Kidney (tissue), 14 donors: ENCODE results near the gene ASTN2. TPM values are rescaled to one million over a fixed set of nuclear protein-coding genes. Genes with fewer than 3 reads are reported as not detected.

Source experiments
- DNase-seq, 5 donors: peaks; one replicate each; pipeline ENCODE4 v3.0.0-alpha.2; 2013 to 2020
- FAIRE-seq: peaks from 2 replicates; lab custom pipeline; 2012; peaks lifted over from hg19 to GRCh38; lab: Jason Lieb, UNC
- H3K27ac ChIP-seq, 2 donors: one replicate each; pipeline ENCODE4 v1.7.0; 2013; ENCODE audit warnings: low read depth in 2 of 2, low read length in 2 of 2, inconsistent platforms in 1 of 2
- H3K27me3 ChIP-seq: one replicate; pipeline ENCODE4 v1.7.1; 2013; ENCODE audit warnings: low read length, inconsistent platforms; ENCODE audit not compliant: control insufficient read depth, insufficient read depth
- H3K36me3 ChIP-seq, 3 donors: one replicate each; pipeline versions ENCODE4 v1.7.0 to v1.7.1; 2013; ENCODE audit warnings: low read length in 3 of 3, control low read depth in 1 of 3, inconsistent platforms in 1 of 3; ENCODE audit not compliant: insufficient read depth in 3 of 3, control insufficient read depth in 2 of 3
- H3K4me1 ChIP-seq, 3 donors: one replicate each; pipeline versions ENCODE4 v1.7.0 to v1.7.1; 2013; ENCODE audit warnings: low read length in 3 of 3, inconsistent platforms in 1 of 3, low read depth in 1 of 3; ENCODE audit not compliant: control insufficient read depth in 2 of 3, insufficient read depth in 2 of 3
- H3K4me3 ChIP-seq, 3 donors: one replicate each; pipeline versions ENCODE4 v1.7.0 to v1.8.1; 2013; ENCODE audit warnings: low read length in 3 of 3, control low read depth in 1 of 3, inconsistent platforms in 1 of 3
- H3K9ac ChIP-seq, 3 donors: one replicate each; pipeline versions ENCODE4 v1.7.0 to v1.7.1; 2013; ENCODE audit warnings: low read length in 3 of 3, control low read depth in 1 of 3, inconsistent platforms in 1 of 3
- H3K9me3 ChIP-seq, 3 donors: one replicate each; pipeline versions ENCODE4 v1.7.0 to v1.7.1; 2013; ENCODE audit warnings: low read length in 3 of 3, control low read depth in 1 of 3, inconsistent platforms in 1 of 3; ENCODE audit not compliant: control insufficient read depth in 2 of 3, insufficient read depth in 1 of 3
- intact Hi-C: fragments of 100-400 bp; cut with DNase I; formaldehyde crosslinking; loops from one replicate; pipeline ENCODE4 v1.11.1; 2022
- polyA plus RNA-seq: library from polyadenylated mRNA; stranded (reverse); fragments of 350-450 nt; fragmentation: Illumina TruSeq; extraction: RNeasy Lipid Tissue Mini Kit (QIAGEN cat#74804); gene quantifications from one replicate; pipeline ENCODE4 v1.2.3, GENCODE V29; 2014; ENCODE audit warnings: low read depth, low replicate concordance; ENCODE audit not compliant: insufficient read depth
- total RNA-seq: library from RNA; stranded (reverse); fragmentation: NEBNext Ultra II Directional; extraction: Animal tissue kit (Norgen Biotek cat#: 25700); gene quantifications from one replicate; pipeline ENCODE4 v1.2.1, GENCODE V29; 2021
- TF ChIP-seq, protein P1 (sequence below): IDR thresholded peaks from 3 replicates; pipeline ENCODE4 v1.5.1; 2012; ENCODE audit warnings: mild to moderate bottlenecking, moderate library complexity, borderline replicate concordance; ENCODE audit not compliant: insufficient read depth; ENCODE audit errors: extremely low read depth
- donor health status: control.
- donor health status: control.
- donor health status: control.
- donor health status: control.
- donor health status: control.
- donor health status: DM: yes; HTN: yes; CAD: no.
- donor health status: Normal renal cell carcinoma (clear cell type).

The ASTN2 gene
- total and polyA plus RNA-seq, 2 donors from 2014 or later: 7.6 to 11.5 TPM

DNA sequence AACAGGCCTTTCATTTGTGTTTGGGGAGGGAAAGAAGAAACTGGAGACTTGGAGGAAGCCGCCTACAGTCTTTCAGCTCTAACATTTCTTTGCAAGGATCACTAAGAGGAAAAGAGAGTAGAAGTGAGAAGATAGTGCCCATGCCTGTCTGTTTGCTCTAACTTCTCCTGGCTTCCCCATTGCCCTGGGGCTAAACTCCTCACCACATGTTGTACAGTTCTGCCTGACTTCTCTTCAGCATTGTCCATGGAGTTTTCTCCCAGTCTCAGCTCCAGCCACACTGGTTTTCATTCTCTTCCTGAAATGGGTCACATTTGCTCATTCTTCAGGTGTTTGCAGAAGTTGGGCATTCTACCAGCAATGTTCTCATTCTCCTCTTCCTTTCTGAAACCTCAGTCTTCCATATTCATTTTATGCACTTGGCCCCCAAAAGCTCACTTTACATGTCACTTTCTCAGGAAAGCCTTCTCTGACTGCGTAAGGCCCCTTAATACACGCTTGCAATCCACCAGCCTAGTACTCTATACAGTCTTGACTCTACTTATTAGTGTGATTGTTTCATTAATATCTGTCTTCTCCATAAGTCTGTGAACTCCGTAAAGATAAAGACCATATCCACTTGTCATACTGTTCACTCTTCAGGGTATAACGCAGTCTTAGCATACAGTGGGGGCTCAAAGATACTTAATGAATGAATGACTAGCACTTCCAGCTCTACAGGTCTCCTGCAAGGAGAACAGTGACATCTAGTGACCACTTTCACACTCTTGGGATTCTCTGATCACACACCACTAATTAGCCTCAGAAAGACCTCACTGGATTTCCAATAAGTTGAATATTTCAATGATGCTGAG lies 768.0 kb downstream of the ASTN2 start:
- H3K27me3 ChIP-seq: no peaks in the 10 kb centered on the region
- intact Hi-C loops: no loop called here
- no peaks in the 10 kb centered on the region for H3K9me3 ChIP-seq

DNA sequence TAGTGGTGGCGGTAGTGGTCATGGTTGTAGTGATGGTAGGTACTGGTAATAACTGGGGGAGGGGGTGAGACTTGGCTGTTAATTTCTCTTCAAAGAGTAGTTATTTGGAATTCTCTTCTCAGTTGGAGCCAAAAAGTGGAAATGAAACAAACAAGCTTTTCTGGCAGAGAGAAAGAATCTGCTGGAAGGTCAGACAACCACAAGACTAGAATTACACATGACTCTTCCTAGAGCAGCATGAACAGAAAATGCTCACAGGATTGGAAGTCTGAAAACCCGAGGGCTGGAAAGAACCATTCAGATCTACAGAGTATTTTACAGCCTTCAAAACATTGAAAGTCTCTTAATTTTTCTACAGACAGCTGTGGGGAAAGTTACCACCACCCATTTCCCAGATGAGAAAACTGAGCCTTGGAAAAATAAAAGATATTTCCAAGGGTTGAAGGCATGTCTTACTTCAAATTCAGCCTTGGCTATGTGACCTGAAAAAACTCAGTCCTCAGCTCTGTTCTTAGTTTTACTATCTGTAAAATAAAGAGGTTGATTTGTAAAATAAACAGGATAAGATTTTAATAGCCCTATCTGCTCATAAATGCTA lies 770.7 kb downstream of the ASTN2 start:
- no peak overlapping the region for H3K9ac ChIP-seq
- no peaks in the 10 kb centered on the region for H3K27me3 ChIP-seq
- no peaks in the 10 kb centered on the region for H3K36me3 ChIP-seq
- no peak overlapping the region for H3K27ac ChIP-seq
- FAIRE-seq: no peak
- DNase-seq: no peak
- no peak overlapping the region for H3K4me3 ChIP-seq
- TF ChIP-seq, protein P1, sequence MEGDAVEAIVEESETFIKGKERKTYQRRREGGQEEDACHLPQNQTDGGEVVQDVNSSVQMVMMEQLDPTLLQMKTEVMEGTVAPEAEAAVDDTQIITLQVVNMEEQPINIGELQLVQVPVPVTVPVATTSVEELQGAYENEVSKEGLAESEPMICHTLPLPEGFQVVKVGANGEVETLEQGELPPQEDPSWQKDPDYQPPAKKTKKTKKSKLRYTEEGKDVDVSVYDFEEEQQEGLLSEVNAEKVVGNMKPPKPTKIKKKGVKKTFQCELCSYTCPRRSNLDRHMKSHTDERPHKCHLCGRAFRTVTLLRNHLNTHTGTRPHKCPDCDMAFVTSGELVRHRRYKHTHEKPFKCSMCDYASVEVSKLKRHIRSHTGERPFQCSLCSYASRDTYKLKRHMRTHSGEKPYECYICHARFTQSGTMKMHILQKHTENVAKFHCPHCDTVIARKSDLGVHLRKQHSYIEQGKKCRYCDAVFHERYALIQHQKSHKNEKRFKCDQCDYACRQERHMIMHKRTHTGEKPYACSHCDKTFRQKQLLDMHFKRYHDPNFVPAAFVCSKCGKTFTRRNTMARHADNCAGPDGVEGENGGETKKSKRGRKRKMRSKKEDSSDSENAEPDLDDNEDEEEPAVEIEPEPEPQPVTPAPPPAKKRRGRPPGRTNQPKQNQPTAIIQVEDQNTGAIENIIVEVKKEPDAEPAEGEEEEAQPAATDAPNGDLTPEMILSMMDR: no peak
- H3K9me3 ChIP-seq: no peaks in the 10 kb centered on the region
- intact Hi-C loops: no loop called here
- no peaks in the 10 kb centered on the region for H3K4me1 ChIP-seq

More for the DNA sequence above, 768.0 kb downstream of the ASTN2 start:
- H3K4me3 ChIP-seq: no peak overlapping the region
- H3K27ac ChIP-seq: no peak overlapping the region
- DNase-seq (peak in 2 of 5 donors; percentile 48 to 57), FAIRE-seq (no peak)
- peaks cover 0 to 6% (median 0%) of the 10 kb centered on the region in 3 donors for H3K36me3 ChIP-seq
- TF ChIP-seq, protein P1: peak; percentile 50
- no peaks in the 10 kb centered on the region for H3K4me1 ChIP-seq
- no peak overlapping the region for H3K9ac ChIP-seq

DNA sequence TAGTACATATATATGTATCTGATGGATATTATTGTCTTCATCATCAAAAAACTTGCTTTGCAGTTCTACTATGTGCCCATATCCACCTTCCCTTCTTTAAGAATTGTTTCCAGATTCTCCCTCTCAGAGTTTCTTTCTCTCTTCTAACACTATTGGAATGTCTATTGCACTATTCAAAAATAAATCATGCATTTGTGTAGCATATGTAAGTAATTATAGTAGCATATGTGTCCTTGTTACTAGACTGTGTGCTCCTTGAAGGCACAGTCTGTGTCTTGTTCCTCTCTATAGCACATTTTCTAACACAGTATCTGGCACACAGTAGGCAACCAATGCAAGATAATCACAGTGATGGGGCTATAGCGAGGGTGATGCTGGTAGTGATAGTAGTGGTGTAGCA lies 771.2 kb downstream of the ASTN2 start:
- intact Hi-C loops: no loop called here
- H3K27ac ChIP-seq: no peak overlapping the region
- no peaks in the 10 kb centered on the region for H3K4me1 ChIP-seq
- H3K9ac ChIP-seq: no peak overlapping the region
- no peaks in the 10 kb centered on the region for H3K27me3 ChIP-seq
- TF ChIP-seq, protein P1: no peak
- H3K9me3 ChIP-seq: no peaks in the 10 kb centered on the region
- no peaks in the 10 kb centered on the region for H3K36me3 ChIP-seq
- H3K4me3 ChIP-seq: no peak overlapping the region
- DNase-seq (no peak), FAIRE-seq (no peak)
